COLO668 (cell line): ENCODE data around the gene KCTD12.
A peak's percentile ranks its signal among the peaks of the same experiment; 100 is the strongest.
"Not testable (repeated sequence)": the region's sequence is repeated elsewhere in the genome, so short reads cannot be mapped to it uniquely, and the experiment has no call there.

Experiments used
- DNase-seq: peaks from one replicate; lab custom pipeline; 2025; ENCODE audit not compliant: unreplicated experiment; lab: John Stamatoyannopoulos, UW

KCTD12 gene

GRCh38 chr13:76886292-76887075 is at the start of gene KCTD12:
TSS of gene KCTD12 (minus strand) at chr13:76886405. CDS start at chr13:76886148, 257 bp downstream.
- DNase-seq: peak; percentile 97

- DNase-seq: no peak
Measured at GRCh38 chr13:76934671-76935070, 48.5 kb upstream of the KCTD12 start.

- DNase-seq: no peak
Measured at GRCh38 chr13:76932076-76932475, 45.9 kb upstream of the KCTD12 start.

- no peak for DNase-seq
Measured at GRCh38 chr13:76929851-76930374, 43.7 kb upstream of the KCTD12 start.

GRCh38 chr13:76929320-76929719 is 43.1 kb upstream of the KCTD12 start:
- no peak for DNase-seq

- DNase-seq: no peak
Measured at GRCh38 chr13:76928456-76928855, 42.3 kb upstream of the KCTD12 start.

- DNase-seq: no peak
Measured at GRCh38 chr13:76927955-76928354, 41.8 kb upstream of the KCTD12 start.

GRCh38 chr13:76925115-76925514 is 38.9 kb upstream of the KCTD12 start:
- no peak for DNase-seq

- DNase-seq: no peak
Measured at GRCh38 chr13:76921516-76921915, 35.3 kb upstream of the KCTD12 start.

GRCh38 chr13:76917755-76918481 is 31.7 kb upstream of the KCTD12 start:
- not testable (repeated sequence) for DNase-seq

- no peak for DNase-seq
Measured at GRCh38 chr13:76917095-76917494, 30.9 kb upstream of the KCTD12 start.

GRCh38 chr13:76913898-76914297 is 27.7 kb upstream of the KCTD12 start:
- DNase-seq: no peak

- DNase-seq: no peak
Measured at GRCh38 chr13:76912476-76912875, 26.3 kb upstream of the KCTD12 start.

- no peak for DNase-seq
Measured at GRCh38 chr13:76904507-76904906, 18.3 kb upstream of the KCTD12 start.

GRCh38 chr13:76903544-76904162 is 17.4 kb upstream of the KCTD12 start:
- DNase-seq: peak; percentile 79

GRCh38 chr13:76899066-76899465 is 12.9 kb upstream of the KCTD12 start:
- not testable (repeated sequence) for DNase-seq

GRCh38 chr13:76897171-76897570 is 11.0 kb upstream of the KCTD12 start:
- not testable (repeated sequence) for DNase-seq

GRCh38 chr13:76894401-76895110 is 8.4 kb upstream of the KCTD12 start:
- DNase-seq: no peak

GRCh38 chr13:76892488-76892887 is 6.3 kb upstream of the KCTD12 start:
- DNase-seq: no peak

GRCh38 chr13:76890021-76890420 is 3.8 kb upstream of the KCTD12 start:
- DNase-seq: no peak

- no peak for DNase-seq
Measured at GRCh38 chr13:76889254-76889653, 3.0 kb upstream of the KCTD12 start.
